Right renal cortex interstitium (tissue), 3 donors: ENCODE results near the gene SEC14L2. TPM values are rescaled to one million over a fixed set of nuclear protein-coding genes. Genes with fewer than 3 reads are reported as not detected.

Experiments used
- DNase-seq, 3 donors: peaks; one replicate each; pipeline ENCODE4 v3.0.0-alpha.2; 2013; ENCODE audit warnings: low read depth in 3 of 3, low spot score in 2 of 3
- polyA plus RNA-seq, 3 donors: library from polyadenylated mRNA; unstranded; fragments of 120-200 nt; gene quantifications; one replicate each; pipeline ENCODE4 v1.2.1, GENCODE V29; 2013; ENCODE audit not compliant: insufficient read length in 3 of 3

SEC14L2 gene
- polyA plus RNA-seq, result 1 to 10 TPM; 4.4 to 5.2 (median 5.0) TPM

GRCh38 chr22:30396871-30397655, at the start of gene SEC14L2:
Gene SEC14L2, plus strand, starts transcription at chr22:30397018. Its CDS starts 99 bp downstream, at chr22:30397117.
- DNase-seq, result no peak

- no peak for DNase-seq
These were observed 49.4 kb upstream of the SEC14L2 start for GRCh38 chr22:30347255-30347892.

GRCh38 chr22:30348404-30348803, 48.4 kb upstream of the SEC14L2 start:
- DNase-seq, result no peak

GRCh38 chr22:30348809-30349208, 48.0 kb upstream of the SEC14L2 start:
- DNase-seq, result no peak

GRCh38 chr22:30351226-30351625, 45.6 kb upstream of the SEC14L2 start:
- DNase-seq, result no peak

- no peak for DNase-seq
These were observed 42.2 kb upstream of the SEC14L2 start for GRCh38 chr22:30354644-30355043.

- DNase-seq, result peak; percentile 80 to 83 (median 83)
These were observed 40.2 kb upstream of the SEC14L2 start, which contains the start of the genes CCDC157 and SF3A1 for GRCh38 chr22:30356449-30357235. Gene CCDC157, plus strand, starts transcription at chr22:30357007. Its CDS starts 8,994 bp downstream, at chr22:30366001. Gene SF3A1, minus strand, starts transcription at chr22:30356894. Its CDS starts 102 bp downstream, at chr22:30356792.

GRCh38 chr22:30357236-30357570, 39.6 kb upstream of the SEC14L2 start:
- DNase-seq, result peak in 1 of 3 donors; percentile 29

- DNase-seq, result no peak
These were observed 39.1 kb upstream of the SEC14L2 start for GRCh38 chr22:30357650-30358215.

GRCh38 chr22:30358541-30358940, 38.3 kb upstream of the SEC14L2 start:
- no peak for DNase-seq

- DNase-seq, result no peak
These were observed 34.7 kb upstream of the SEC14L2 start for GRCh38 chr22:30361916-30362650.

- DNase-seq, result no peak
These were observed 34.1 kb upstream of the SEC14L2 start for GRCh38 chr22:30362651-30363281.

GRCh38 chr22:30365891-30366290, 30.9 kb upstream of the SEC14L2 start:
- DNase-seq, result no peak

- DNase-seq, result no peak
These were observed 28.4 kb upstream of the SEC14L2 start for GRCh38 chr22:30368420-30368819.

- peak in 1 of 3 donors; percentile 44 for DNase-seq
These were observed 26.1 kb upstream of the SEC14L2 start for GRCh38 chr22:30370641-30371230.

- DNase-seq, result no peak
These were observed 25.5 kb upstream of the SEC14L2 start for GRCh38 chr22:30371321-30371720.

GRCh38 chr22:30371981-30372380, 24.8 kb upstream of the SEC14L2 start:
- no peak for DNase-seq

GRCh38 chr22:30372915-30373314, 23.9 kb upstream of the SEC14L2 start:
- no peak for DNase-seq
